ENCODE data around the gene KCNH5.

KCNH5 gene

DNA sequence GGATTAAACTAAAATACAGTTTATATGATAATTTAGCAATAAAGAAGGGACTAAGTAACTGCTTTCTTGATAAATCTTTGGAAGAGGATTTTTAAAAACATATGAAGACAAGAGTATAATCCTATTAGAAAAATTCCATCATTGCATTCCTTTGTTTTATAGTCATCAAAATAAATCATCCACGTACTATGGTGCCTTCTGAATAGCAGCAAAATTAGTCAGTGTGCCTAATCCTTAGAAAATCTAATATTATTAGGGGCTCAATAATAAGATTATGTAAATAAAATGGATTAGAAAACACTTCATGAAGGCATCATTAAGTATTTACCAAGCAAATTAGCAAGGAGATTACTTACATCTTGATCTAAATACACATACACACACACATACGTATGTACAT, 102.1 kb downstream of the KCNH5 start:
- TF ChIP-seq MYC (IDR thresholded peaks at IDR 0.05; ENCODE audit: low read depth, low read length) (no peak), POLR2A (IDR thresholded peaks at IDR 0.05; ENCODE audit: extremely low read depth, insufficient read length) (no peak)
- TF ChIP-seq, protein P1, sequence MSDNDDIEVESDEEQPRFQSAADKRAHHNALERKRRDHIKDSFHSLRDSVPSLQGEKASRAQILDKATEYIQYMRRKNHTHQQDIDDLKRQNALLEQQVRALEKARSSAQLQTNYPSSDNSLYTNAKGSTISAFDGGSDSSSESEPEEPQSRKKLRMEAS (IDR thresholded peaks at IDR 0.05; ENCODE audit: low read depth, low read length) = no peak
- TF ChIP-seq, protein P2, sequence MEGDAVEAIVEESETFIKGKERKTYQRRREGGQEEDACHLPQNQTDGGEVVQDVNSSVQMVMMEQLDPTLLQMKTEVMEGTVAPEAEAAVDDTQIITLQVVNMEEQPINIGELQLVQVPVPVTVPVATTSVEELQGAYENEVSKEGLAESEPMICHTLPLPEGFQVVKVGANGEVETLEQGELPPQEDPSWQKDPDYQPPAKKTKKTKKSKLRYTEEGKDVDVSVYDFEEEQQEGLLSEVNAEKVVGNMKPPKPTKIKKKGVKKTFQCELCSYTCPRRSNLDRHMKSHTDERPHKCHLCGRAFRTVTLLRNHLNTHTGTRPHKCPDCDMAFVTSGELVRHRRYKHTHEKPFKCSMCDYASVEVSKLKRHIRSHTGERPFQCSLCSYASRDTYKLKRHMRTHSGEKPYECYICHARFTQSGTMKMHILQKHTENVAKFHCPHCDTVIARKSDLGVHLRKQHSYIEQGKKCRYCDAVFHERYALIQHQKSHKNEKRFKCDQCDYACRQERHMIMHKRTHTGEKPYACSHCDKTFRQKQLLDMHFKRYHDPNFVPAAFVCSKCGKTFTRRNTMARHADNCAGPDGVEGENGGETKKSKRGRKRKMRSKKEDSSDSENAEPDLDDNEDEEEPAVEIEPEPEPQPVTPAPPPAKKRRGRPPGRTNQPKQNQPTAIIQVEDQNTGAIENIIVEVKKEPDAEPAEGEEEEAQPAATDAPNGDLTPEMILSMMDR (IDR thresholded peaks at IDR 0.05; ENCODE audit: low read depth, low read length) = no peak
- H3K4me3 ChIP-seq (ENCODE audit: low read depth, low read length) = no peak overlapping the region
- no peak for DNase-seq (ENCODE audit: low read depth)

DNA sequence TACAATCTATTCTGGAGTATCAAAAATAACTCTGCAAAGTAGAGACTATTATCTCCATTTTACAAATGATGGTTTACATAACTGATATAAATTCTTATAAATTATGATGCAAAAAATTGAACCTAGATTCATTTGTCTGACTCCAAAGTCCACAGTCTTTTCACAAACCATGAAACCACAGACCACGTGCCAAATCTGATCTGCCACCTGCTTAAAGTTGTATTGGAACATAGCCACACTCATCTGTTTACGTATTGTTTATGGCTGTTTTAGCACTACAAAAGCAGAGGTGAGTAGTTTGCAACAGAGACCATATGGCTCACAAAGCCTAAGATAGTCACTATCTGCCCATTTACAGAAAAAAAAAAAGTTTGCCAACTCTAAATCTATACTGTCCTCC, 105.3 kb downstream of the KCNH5 start:
- TF ChIP-seq POLR2A (IDR thresholded peaks at IDR 0.05; ENCODE audit: extremely low read depth, insufficient read length) (no peak), MYC (IDR thresholded peaks at IDR 0.05; ENCODE audit: low read depth, low read length) (no peak)
- TF ChIP-seq, protein P1 (IDR thresholded peaks at IDR 0.05; ENCODE audit: low read depth, low read length) = no peak
- TF ChIP-seq, protein P2 (IDR thresholded peaks at IDR 0.05; ENCODE audit: low read depth, low read length) = no peak
- no peak overlapping the region for H3K4me3 ChIP-seq (ENCODE audit: low read depth, low read length)
- no peak for DNase-seq (ENCODE audit: low read depth)

DNA sequence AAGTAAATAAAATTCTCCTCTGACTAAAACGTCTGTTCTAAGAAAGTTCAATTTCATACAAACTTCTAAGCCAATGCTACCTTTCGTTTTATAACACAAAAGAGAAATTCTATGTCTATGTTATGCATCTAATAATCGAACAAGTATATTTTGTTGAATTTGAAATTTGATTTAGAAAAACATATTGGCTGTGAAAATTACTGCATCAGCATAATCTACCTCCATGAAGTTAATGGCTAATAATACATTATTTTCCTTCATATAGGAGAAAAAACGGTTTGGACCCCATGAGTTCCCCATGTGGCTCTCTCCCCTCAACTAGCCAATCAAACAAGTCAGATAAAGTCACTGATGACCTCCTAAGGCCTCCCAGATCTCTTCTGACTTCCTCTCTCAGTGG, 106.5 kb downstream of the KCNH5 start:
- no peak overlapping the region for H3K4me3 ChIP-seq (ENCODE audit: low read depth, low read length)
- no peak for DNase-seq (ENCODE audit: low read depth)
- TF ChIP-seq, protein P2 (IDR thresholded peaks at IDR 0.05; ENCODE audit: low read depth, low read length) = no peak
- TF ChIP-seq, protein P1 (IDR thresholded peaks at IDR 0.05; ENCODE audit: low read depth, low read length) = no peak
- no peak for TF ChIP-seq MYC (IDR thresholded peaks at IDR 0.05; ENCODE audit: low read depth, low read length)
- TF ChIP-seq POLR2A (IDR thresholded peaks at IDR 0.05; ENCODE audit: extremely low read depth, insufficient read length) = no peak

DNA sequence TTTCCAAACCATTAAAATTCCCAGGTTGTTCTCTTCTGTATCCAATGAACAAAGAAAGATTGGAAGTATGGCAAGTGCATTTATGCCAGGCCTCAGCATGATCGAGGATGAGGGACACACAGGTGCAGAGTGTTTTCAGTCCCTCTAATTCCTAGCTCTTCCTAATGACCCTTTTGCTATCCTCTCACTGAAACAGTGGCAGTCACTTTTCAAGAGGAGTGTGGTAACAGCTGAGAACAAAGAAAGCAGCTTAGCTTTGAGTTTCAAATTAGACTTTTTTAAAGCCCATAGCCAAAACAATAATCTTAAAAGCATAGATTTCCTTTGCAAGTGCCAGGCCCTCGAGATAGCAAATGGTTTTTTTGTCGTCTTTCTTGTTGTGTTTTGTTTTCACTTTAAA, 110.8 kb downstream of the KCNH5 start:
- no peak overlapping the region for H3K4me3 ChIP-seq (ENCODE audit: low read depth, low read length)
- TF ChIP-seq, protein P2 (IDR thresholded peaks at IDR 0.05; ENCODE audit: low read depth, low read length) = no peak
- TF ChIP-seq POLR2A (IDR thresholded peaks at IDR 0.05; ENCODE audit: extremely low read depth, insufficient read length) (no peak), MYC (IDR thresholded peaks at IDR 0.05; ENCODE audit: low read depth, low read length) (no peak)
- DNase-seq (ENCODE audit: low read depth) = no peak

DNA sequence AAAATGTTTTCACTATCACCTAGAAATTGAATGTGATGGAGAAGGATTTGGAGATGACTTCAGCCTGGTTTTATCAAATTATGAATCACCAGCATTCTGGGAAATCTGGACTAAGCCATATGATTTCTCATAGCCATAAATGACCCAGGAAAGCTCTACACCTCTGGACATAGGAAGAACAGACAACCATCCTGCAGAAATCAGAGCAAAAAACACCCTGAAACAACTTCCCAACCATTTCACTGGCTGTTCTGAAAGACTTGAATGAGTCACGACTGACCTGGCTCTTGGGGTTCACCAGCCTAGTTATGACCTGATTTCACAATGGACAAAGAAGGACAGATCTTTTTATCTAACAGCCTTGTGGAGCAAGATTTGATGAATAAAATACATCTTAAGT, 123.8 kb downstream of the KCNH5 start:
- no peak overlapping the region for H3K4me3 ChIP-seq (ENCODE audit: low read depth, low read length)
- TF ChIP-seq, protein P2 (IDR thresholded peaks at IDR 0.05; ENCODE audit: low read depth, low read length) = no peak
- TF ChIP-seq POLR2A (IDR thresholded peaks at IDR 0.05; ENCODE audit: extremely low read depth, insufficient read length) (no peak), MYC (IDR thresholded peaks at IDR 0.05; ENCODE audit: low read depth, low read length) (no peak)
- TF ChIP-seq, protein P1 (IDR thresholded peaks at IDR 0.05; ENCODE audit: low read depth, low read length) = no peak
- DNase-seq (ENCODE audit: low read depth) = no peak

DNA sequence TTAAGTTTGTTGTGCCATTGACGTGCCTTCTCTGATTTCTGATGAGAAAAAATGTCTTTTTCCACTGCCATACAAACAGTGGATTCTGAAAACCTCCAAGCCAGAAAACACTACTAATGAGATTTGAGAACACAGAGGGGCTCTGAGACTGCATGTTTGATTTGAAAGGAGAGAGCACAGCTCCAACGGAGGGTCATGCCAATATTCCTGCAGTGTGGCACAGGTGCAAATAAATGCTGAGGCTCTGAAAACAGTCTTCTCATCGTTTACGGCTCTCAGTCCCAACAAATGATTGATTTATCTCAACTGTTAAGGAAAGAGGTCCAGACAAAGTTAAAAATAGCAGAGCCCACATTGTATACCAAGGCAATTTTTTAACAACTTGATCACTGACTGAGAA, 128.7 kb downstream of the KCNH5 start:
- no peak overlapping the region for H3K4me3 ChIP-seq (ENCODE audit: low read depth, low read length)
- no peak for DNase-seq (ENCODE audit: low read depth)
- TF ChIP-seq, protein P2 (IDR thresholded peaks at IDR 0.05; ENCODE audit: low read depth, low read length) = no peak
